Coronary artery (tissue), 2 donors: ENCODE data around the gene NT5C3A.
A peak's percentile ranks its signal among the peaks of the same experiment; 100 is the strongest.

Source experiments
- DNase-seq: peaks from one replicate; pipeline ENCODE4 v3.0.0-alpha.2; 2017; ENCODE audit warnings: low spot score
- H3K27ac ChIP-seq, 2 donors: fragments of 200-600 bp; sonication (generic); one replicate each; pipeline ENCODE4 v1.5.1; 2016 to 2019
- H3K4me3 ChIP-seq: fragments of 200-600 bp; sonication (generic); 2 replicates; pipeline ENCODE4 v1.5.1; 2016; ENCODE audit warnings: mild to moderate bottlenecking, moderate library complexity
- CTCF ChIP-seq: fragments of 200-600 bp; sonication (generic); IDR thresholded peaks from one replicate; pipeline ENCODE4 v1.5.1; 2019; ENCODE audit warnings: antibody characterized with exemption

Gene NT5C3A

DNA sequence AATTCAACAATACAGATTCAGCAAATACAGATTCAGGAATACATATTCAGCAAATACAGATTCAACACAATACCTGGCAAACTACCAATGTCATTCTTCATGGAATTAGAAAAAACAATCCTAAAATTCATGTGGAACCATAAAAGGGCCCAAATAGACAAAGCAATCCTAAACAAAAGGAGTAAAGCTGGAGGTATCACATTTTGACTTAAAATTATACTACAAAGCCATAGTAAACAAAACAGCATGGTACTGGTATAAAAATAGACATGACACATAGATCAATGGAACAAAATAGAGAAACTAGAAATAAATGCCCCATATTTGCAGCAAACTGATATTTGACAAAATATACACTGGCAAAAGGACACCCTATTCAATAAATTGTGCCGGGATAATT lies 3.4 kb upstream of the NT5C3A start:
- H3K27ac ChIP-seq = no peak overlapping the region
- no peak for TF ChIP-seq CTCF

GRCh38 chr7:33062782-33063443 lies 337 bp upstream of the NT5C3A start:
- H3K4me3 ChIP-seq = peak overlapping the region; percentile 95
- H3K27ac ChIP-seq = peak overlapping the region; percentile 86 to 95
- TF ChIP-seq CTCF = no peak
- DNase-seq = peak; percentile 95

More for the DNA sequence above, 3.4 kb upstream of the NT5C3A start:
- DNase-seq = no peak
- no peak overlapping the region for H3K4me3 ChIP-seq

GRCh38 chr7:33061282-33061937 lies 1.2 kb downstream of the NT5C3A start:
- no peak for TF ChIP-seq CTCF
- Histone ChIP-seq H3K27ac (no peak overlapping the region), H3K4me3 (peak overlapping the region; percentile 95)
- DNase-seq = no peak

DNA sequence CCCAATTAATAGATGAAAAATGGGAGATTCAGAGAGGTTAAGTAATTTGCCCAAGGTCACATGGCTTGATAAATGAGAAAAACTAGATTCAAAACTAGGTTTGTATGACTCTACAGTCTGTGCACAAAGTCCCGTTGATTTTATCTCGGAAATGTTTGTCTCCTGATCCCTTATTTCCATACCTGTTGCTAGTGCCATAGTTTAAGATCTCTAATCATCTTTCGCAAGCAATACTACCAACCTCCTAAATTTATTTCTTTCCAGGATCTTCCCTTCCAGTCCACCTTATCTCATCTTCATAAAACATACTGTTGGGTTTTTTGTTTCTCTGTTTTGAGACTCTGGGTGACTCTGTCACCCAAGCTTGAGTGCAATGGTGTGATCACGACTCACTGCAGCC lies 2.9 kb downstream of the NT5C3A start:
- DNase-seq = no peak
- no peak for TF ChIP-seq CTCF
- no peak overlapping the region for H3K27ac ChIP-seq
- H3K4me3 ChIP-seq = no peak overlapping the region

DNA sequence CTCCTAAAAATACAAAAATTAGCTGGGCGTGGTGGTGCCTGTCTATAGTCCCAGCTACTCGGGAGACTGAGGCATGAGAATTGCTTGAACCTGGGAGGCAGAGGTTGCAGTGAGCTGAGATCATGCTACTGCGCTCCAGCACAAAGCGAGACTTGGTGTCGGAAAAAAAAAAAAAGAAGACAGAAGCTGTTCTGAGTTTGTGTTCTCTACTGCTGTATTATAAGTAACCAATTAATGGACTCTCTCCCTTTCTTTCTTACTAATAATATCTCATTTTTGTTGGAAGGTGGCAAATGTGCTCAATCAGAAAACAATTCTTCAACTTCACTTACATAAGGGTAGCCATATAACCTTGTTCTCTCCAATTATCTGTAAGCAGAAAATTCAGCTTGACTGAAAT lies 7.4 kb downstream of the NT5C3A start:
- TF ChIP-seq CTCF = no peak
- H3K27ac ChIP-seq = no peak overlapping the region
- DNase-seq = no peak
- H3K4me3 ChIP-seq = no peak overlapping the region

DNA sequence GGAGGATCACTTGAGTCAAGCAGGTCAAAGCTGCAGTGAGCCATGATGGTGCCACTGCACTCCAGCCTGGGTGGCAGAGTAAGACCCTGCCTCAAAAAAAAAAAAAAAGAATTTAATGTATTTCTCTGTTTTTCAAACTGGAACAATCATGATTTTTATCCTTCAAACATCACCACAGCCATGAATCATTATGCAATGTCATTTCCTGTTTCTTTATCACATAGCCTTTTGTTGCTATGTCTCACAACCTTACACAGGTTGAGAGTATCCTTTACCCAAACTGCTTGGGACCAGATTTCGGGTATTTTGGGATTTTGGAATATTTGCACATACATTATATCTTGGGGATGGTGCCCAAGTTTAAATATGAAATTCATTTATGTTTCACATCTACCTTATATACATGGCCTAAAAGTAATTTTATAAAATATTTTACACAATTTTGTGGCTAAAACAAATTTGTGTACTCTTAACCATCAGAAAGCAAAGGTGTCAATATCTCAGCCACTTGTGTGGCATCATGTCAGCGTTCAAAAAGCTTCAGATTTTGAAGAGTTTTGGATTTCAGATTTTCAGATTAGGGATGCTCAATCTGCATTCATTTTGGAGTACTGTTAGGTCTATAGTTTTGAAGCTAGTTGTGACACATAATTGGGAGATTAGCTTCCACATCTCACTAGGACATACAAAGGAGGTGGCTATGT lies 8.2 kb downstream of the NT5C3A start:
- DNase-seq = no peak
- H3K27ac ChIP-seq = no peak overlapping the region
- no peak overlapping the region for H3K4me3 ChIP-seq
- TF ChIP-seq CTCF = no peak

GRCh38 chr7:33053721-33054120 lies 8.9 kb downstream of the NT5C3A start:
- no peak for TF ChIP-seq CTCF
- DNase-seq = no peak
- H3K4me3 ChIP-seq = no peak overlapping the region
- H3K27ac ChIP-seq = no peak overlapping the region
